Osteoblast (primary cell): ENCODE results near the gene ZBP1. TPM values are rescaled to one million over a fixed set of nuclear protein-coding genes. Genes with fewer than 3 reads are reported as not detected.

Source experiments
- DNase-seq: peaks from one replicate; pipeline ENCODE4 v3.0.0; 2011; ENCODE audit warnings: low spot score, mixed read lengths; ENCODE audit not compliant: insufficient read length; ENCODE audit errors: missing footprints
- H2AFZ ChIP-seq: 2 replicates; pipeline ENCODE4 v1.6.0; 2011; ENCODE audit warnings: mild to moderate bottlenecking, low read length
- H3K27ac ChIP-seq: 2 replicates; pipeline ENCODE4 v1.5.1; 2011; ENCODE audit warnings: mild to moderate bottlenecking, low read depth, low read length, moderate library complexity
- H3K27me3 ChIP-seq: 2 replicates; pipeline ENCODE4 v1.6.0; 2012; ENCODE audit warnings: mild to moderate bottlenecking, control low read depth, inconsistent platforms, low read length, moderate library complexity; ENCODE audit not compliant: insufficient read depth
- H3K36me3 ChIP-seq: 2 replicates; pipeline ENCODE4 v1.5.1; 2011; ENCODE audit warnings: mild to moderate bottlenecking, low read length, control low read depth, moderate library complexity; ENCODE audit not compliant: insufficient read depth
- H3K4me1 ChIP-seq: 2 replicates; pipeline ENCODE4 v1.5.1; 2011; ENCODE audit warnings: mild to moderate bottlenecking, low read length, control low read depth, moderate library complexity; ENCODE audit not compliant: insufficient read depth
- H3K4me2 ChIP-seq: 2 replicates; pipeline ENCODE4 v1.6.0; 2011; ENCODE audit warnings: mild to moderate bottlenecking, low read length; ENCODE audit not compliant: insufficient read depth
- H3K4me3 ChIP-seq: fragments of 200-600 bp; sonication (generic); 3 replicates; pipeline ENCODE4 v1.5.1; 2012; ENCODE audit warnings: mild to moderate bottlenecking, low read length, inconsistent platforms; ENCODE audit not compliant: insufficient read depth
- H3K79me2 ChIP-seq: 2 replicates; pipeline ENCODE4 v1.6.0; 2012; ENCODE audit warnings: mild to moderate bottlenecking, low read length, control low read depth, inconsistent platforms; ENCODE audit not compliant: insufficient read depth
- H3K9me3 ChIP-seq: 2 replicates; pipeline ENCODE4 v1.5.1; 2011; ENCODE audit warnings: low read depth, low read length, control low read depth
- H4K20me1 ChIP-seq: 2 replicates; pipeline ENCODE4 v1.6.0; 2012; ENCODE audit warnings: mild to moderate bottlenecking, low read length, control low read depth; ENCODE audit not compliant: insufficient read depth
- CTCF ChIP-seq: IDR thresholded peaks from 2 replicates; pipeline ENCODE4 v1.5.1; 2011; ENCODE audit warnings: mild to moderate bottlenecking, low read depth, low read length, moderate library complexity; ENCODE audit errors: extremely low read depth
- total RNA-seq: library from RNA; depleted of rRNA; stranded (reverse); fragments of >200 nt; gene quantifications from 2 replicates; pipeline ENCODE4 v1.2.3, GENCODE V29; 2012

The ZBP1 gene
- total RNA-seq, 1 donor = not detected

DNA sequence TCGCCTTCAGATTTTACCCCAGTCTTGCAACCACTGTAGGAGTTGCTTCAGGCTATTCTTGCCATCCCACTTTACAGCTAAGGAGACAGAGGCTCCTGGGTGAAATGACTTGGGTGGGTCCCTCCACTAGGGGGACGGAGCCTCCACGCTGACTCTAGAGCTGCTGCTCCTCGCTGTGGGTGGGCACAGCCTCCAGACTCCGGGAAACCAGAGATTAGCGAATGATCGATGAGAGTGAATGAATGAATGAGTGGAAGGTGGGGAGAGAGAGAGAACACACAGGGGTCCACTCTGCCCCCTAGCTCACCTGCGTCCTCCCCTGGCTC, 10.4 kb downstream of the ZBP1 start:
- Histone ChIP-seq H3K4me2 (no peak overlapping the region), H3K9me3 (no peaks in the 10 kb centered on the region), H2AFZ (no peak overlapping the region), H3K4me1 (no peaks in the 10 kb centered on the region), H4K20me1 (no peaks in the 10 kb centered on the region), H3K4me3 (no peak overlapping the region), H3K27me3 (peaks cover 4% of the 10 kb centered on the region), H3K27ac (no peak overlapping the region), H3K36me3 (no peaks in the 10 kb centered on the region), H3K79me2 (no peaks in the 10 kb centered on the region)
- DNase-seq = no peak
- no peak for TF ChIP-seq CTCF

DNA sequence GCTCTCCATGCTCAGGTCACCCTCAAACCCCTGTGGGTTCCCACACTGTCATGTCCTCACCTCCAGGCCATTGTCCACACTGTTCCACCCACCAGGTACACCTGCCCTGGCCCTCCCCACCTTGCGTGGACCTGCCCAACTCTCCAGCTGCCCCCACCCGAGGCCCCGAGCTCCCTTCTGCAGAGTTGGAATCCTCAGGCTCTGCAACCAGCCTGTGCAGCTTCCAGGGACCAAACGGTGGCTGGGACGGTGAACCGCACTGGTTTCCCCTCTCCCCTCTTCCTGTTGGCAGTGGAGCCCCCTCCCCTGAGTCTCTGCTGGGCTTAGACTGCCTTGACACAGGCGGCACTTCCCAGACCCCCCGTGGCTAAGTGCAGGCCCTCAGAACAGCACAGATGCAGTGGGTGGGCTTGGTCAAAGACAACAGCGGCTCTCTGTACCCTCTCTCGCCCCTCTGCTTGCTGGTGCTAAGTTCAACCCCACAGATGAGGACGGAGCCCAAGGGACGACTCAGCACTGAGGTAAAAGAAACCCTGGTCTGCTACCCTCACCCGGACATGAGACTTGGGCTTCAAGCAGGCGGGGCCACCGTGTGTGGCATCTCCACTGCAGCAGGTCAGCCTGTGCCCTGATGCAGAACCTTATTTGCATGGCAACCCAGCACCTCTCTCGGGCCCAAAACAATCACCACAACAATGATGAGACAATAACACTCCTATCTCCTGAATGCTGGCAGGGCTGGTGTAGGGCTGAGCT, 11.0 kb downstream of the ZBP1 start:
- Histone ChIP-seq H3K4me3 (no peak overlapping the region), H3K79me2 (no peaks in the 10 kb centered on the region), H3K4me2 (no peak overlapping the region), H3K4me1 (no peaks in the 10 kb centered on the region), H3K36me3 (no peaks in the 10 kb centered on the region), H3K27me3 (peaks cover 4% of the 10 kb centered on the region), H4K20me1 (no peaks in the 10 kb centered on the region), H3K27ac (no peak overlapping the region), H2AFZ (no peak overlapping the region), H3K9me3 (no peaks in the 10 kb centered on the region)
- DNase-seq = no peak
- no peak for TF ChIP-seq CTCF

- Histone ChIP-seq H2AFZ (no peak overlapping the region), H3K4me2 (no peak overlapping the region), H3K79me2 (no peaks in the 10 kb centered on the region), H3K36me3 (no peaks in the 10 kb centered on the region), H4K20me1 (no peaks in the 10 kb centered on the region), H3K27me3 (peaks cover 4% of the 10 kb centered on the region), H3K27ac (no peak overlapping the region), H3K4me3 (no peak overlapping the region), H3K9me3 (no peaks in the 10 kb centered on the region), H3K4me1 (no peaks in the 10 kb centered on the region)
- TF ChIP-seq CTCF = no peak
- DNase-seq = no peak
Observed at GRCh38 chr20:57608516-57608915, 11.7 kb downstream of the ZBP1 start.

DNA sequence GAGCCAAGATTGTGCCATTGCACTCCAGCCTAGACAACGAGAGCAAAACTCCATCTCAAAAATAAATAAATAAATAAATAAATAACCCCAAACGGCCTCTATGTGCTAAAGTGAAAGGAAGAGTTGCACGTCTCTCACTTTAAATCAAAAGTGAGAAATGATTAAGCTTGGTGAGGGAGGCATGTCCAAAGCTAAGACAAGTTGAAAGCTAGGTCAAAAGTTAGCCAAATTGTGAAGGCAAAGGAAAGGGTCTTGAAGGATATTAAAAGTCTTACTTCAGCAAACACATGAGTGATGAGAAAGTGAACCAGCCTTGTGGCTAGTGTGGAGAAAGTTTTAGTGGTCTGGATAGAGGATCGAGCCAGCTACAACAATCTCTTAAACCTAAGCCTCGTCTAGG, 14.3 kb downstream of the ZBP1 start:
- Histone ChIP-seq H3K4me3 (no peak overlapping the region), H4K20me1 (no peaks in the 10 kb centered on the region), H3K27me3 (peaks cover 4% of the 10 kb centered on the region), H3K79me2 (no peaks in the 10 kb centered on the region), H3K4me1 (no peaks in the 10 kb centered on the region), H2AFZ (no peak overlapping the region), H3K36me3 (no peaks in the 10 kb centered on the region), H3K9me3 (no peaks in the 10 kb centered on the region), H3K4me2 (no peak overlapping the region), H3K27ac (no peak overlapping the region)
- DNase-seq = no peak
- no peak for TF ChIP-seq CTCF
